Spleen (tissue), 11 donors: ENCODE results near the gene PITPNC1. TPM values are rescaled to one million over a fixed set of nuclear protein-coding genes. Genes with fewer than 3 reads are reported as not detected.
A peak's percentile ranks its signal among the peaks of the same experiment; 100 is the strongest.

ENCODE experiments used
- DNase-seq: peaks from one replicate; pipeline ENCODE4 v3.0.0-alpha.2; 2020
- H3K27ac ChIP-seq, 8 donors: fragments of 200-600 bp; sonication (generic) in 7 of 8; 1 replicate in 4 of 8; 2 replicates in 4 of 8; pipeline versions ENCODE4 v1.5.0 to v1.8.0; 2016 to 2021; ENCODE audit warnings: inconsistent platforms in 4 of 8, mild to moderate bottlenecking in 4 of 8, moderate library complexity in 1 of 8
- H3K27me3 ChIP-seq, 7 donors: fragments of 200-600 bp; sonication (generic) in 6 of 7; replicated peaks in 1 of 7; 1 replicate in 4 of 7; 2 replicates in 3 of 7; pipeline versions ENCODE4 v1.5.0 to v1.8.0; 2016 to 2021; ENCODE audit warnings: inconsistent platforms in 3 of 7, mild to moderate bottlenecking in 1 of 7
- H3K36me3 ChIP-seq, 6 donors: fragments of 200-600 bp; sonication (generic) in 5 of 6; 1 replicate in 4 of 6; 2 replicates in 2 of 6; pipeline versions ENCODE4 v1.5.0 to v1.8.0; 2016 to 2021; ENCODE audit warnings: inconsistent platforms in 2 of 6
- H3K4me1 ChIP-seq, 6 donors: fragments of 200-600 bp; sonication (generic) in 5 of 6; 1 replicate in 3 of 6; 2 replicates in 3 of 6; pipeline versions ENCODE4 v1.5.0 to v1.8.0; 2016 to 2021; ENCODE audit warnings: inconsistent platforms in 3 of 6
- H3K4me3 ChIP-seq, 8 donors: fragments of 200-600 bp; sonication (generic) in 7 of 8; 1 replicate in 4 of 8; 2 replicates in 4 of 8; pipeline versions ENCODE4 v1.5.0 to v1.8.0; 2016 to 2021; ENCODE audit warnings: inconsistent platforms in 4 of 8, mild to moderate bottlenecking in 4 of 8, moderate library complexity in 2 of 8
- H3K9me3 ChIP-seq, 8 donors: fragments of 200-600 bp; sonication (generic) in 7 of 8; 1 replicate in 4 of 8; 2 replicates in 4 of 8; pipeline versions ENCODE4 v1.5.0 to v1.8.0; 2016 to 2021; ENCODE audit warnings: inconsistent platforms in 4 of 8
- CTCF ChIP-seq, 11 experiments: fragments of 200-600 bp in 7 of 11; fragments of 450-650 bp in 4 of 11; sonication (generic) in 4 of 11; IDR thresholded peaks in 8 of 11; conservative IDR thresholded peaks in 3 of 11; 1 replicate in 7 of 11; 2 replicates in 4 of 11; pipeline versions ENCODE4 v1.4.0 to v1.8.0; 2016 to 2021; ENCODE audit warnings: antibody characterized with exemption in 11 of 11, inconsistent platforms in 4 of 11, mild to moderate bottlenecking in 1 of 11
- POLR2A ChIP-seq, 3 donors: fragments of 450-650 bp; IDR thresholded peaks; one replicate each; pipeline ENCODE4 v1.5.1; 2017; ENCODE audit warnings: antibody characterized with exemption in 3 of 3, mild to moderate bottlenecking in 1 of 3
- POLR2AphosphoS5 ChIP-seq, 3 donors: sonication (generic); formaldehyde crosslinking; IDR thresholded peaks; one replicate each; pipeline ENCODE4 v1.5.1; 2017; ENCODE audit warnings: antibody characterized with exemption in 3 of 3
- WGBS, 5 donors: extraction: QIAGEN DNeasy Blood & Tissue Kit in 3 of 5; methylation state at CpG; one replicate each; pipeline versions ENCODE4 v1.1.5 to v1.1.7; 2013 to 2018; 5-methylcytosine and 5-hydroxymethylcytosine counted together
- intact Hi-C: fragments of 100-400 bp; cut with DNase I; formaldehyde crosslinking; loops from one replicate; pipeline ENCODE4 v1.15.0; 2023; ENCODE audit warnings: low total_unique reads
- polyA plus RNA-seq, 3 donors: library from polyadenylated mRNA; stranded (reverse); fragments of 200-250 nt; gene quantifications; one replicate each; pipeline ENCODE4 v1.2.1, GENCODE V29; 2013
- total RNA-seq, 7 donors: library from RNA; depleted of rRNA in 3 of 7; stranded (reverse); fragments of >200 nt in 3 of 7; fragmentation: NEBNext Ultra II Directional in 4 of 7; extraction: Animal tissue kit (Norgen Biotek cat#: 25700) in 4 of 7; gene quantifications; one replicate each; pipeline versions ENCODE4 v1.1.0 to v1.2.1, GENCODE V29; 2016 to 2021
- donor health status: healthy with polysubstance abuse.
- donor health status: DM: no; HTN: no; CAD: no; lungs with moderate emphysema.
- donor health status: DM: no; HTN: no; CAD: no.
- donor health status: Bipolar disorder and iron deficiency.
- donor health status: healthy.
- donor health status: DM: no; HTN: no; CAD: no.
- donor health status: DM: yes; HTN: yes; CAD: no.

PITPNC1 gene
- total and polyA plus RNA-seq, 10 donors = 5.8 to 33.8 (median 18.8) TPM

GRCh38 chr17:67558740-67559380 is 181.8 kb downstream of the PITPNC1 start:
- intact Hi-C loops = no loop called here
- TF ChIP-seq CTCF (IDR thresholded peaks at IDR 0.05 in 8 of 11, conservative IDR thresholded peaks at IDR 0.05 in 3 of 11) (no peak), POLR2A (IDR thresholded peaks at IDR 0.05) (no peak), POLR2AphosphoS5 (IDR thresholded peaks at IDR 0.05) (no peak)
- peaks cover 0 to 10% (median 3%) of the 10 kb centered on the region in 8 donors for H3K9me3 ChIP-seq
- no peaks in the 10 kb centered on the region for H3K27me3 ChIP-seq
- H3K27ac ChIP-seq = no peak overlapping the region
- no peak overlapping the region for H3K4me3 ChIP-seq
- DNase-seq = no peak
- H3K4me1 ChIP-seq = no peaks in the 10 kb centered on the region
- 82 to 94% (median 88%) methylated on average over 5 of the region's 5 CpGs for WGBS, 5 donors
- peaks cover 0 to 10% (median 3%) of the 10 kb centered on the region in 6 donors for H3K36me3 ChIP-seq

- Histone ChIP-seq H3K4me3 (no peak overlapping the region), H3K27ac (no peak overlapping the region), H3K36me3 (peaks cover 0 to 10% (median 3%) of the 10 kb centered on the region in 6 donors), H3K27me3 (no peaks in the 10 kb centered on the region), H3K4me1 (no peaks in the 10 kb centered on the region), H3K9me3 (peaks cover 0 to 10% (median 3%) of the 10 kb centered on the region in 8 donors)
- WGBS, 5 donors = 83 to 90% (median 83%) methylated on average over 10 of the region's 10 CpGs
- DNase-seq = no peak
- peak in 2 of 11 experiments; percentile 18 to 23 for TF ChIP-seq CTCF (IDR thresholded peaks at IDR 0.05 in 8 of 11, conservative IDR thresholded peaks at IDR 0.05 in 3 of 11)
- no peak for TF ChIP-seq POLR2AphosphoS5 (IDR thresholded peaks at IDR 0.05)
- intact Hi-C loops = no loop called here
Observed at GRCh38 chr17:67559381-67559966, 182.4 kb downstream of the PITPNC1 start.

GRCh38 chr17:67562005-67562404 is 184.9 kb downstream of the PITPNC1 start:
- TF ChIP-seq POLR2AphosphoS5 (IDR thresholded peaks at IDR 0.05) (no peak), POLR2A (IDR thresholded peaks at IDR 0.05) (no peak), CTCF (IDR thresholded peaks at IDR 0.05 in 8 of 11, conservative IDR thresholded peaks at IDR 0.05 in 3 of 11) (no peak)
- Histone ChIP-seq H3K4me1 (no peaks in the 10 kb centered on the region), H3K27ac (no peak overlapping the region), H3K36me3 (peaks cover 0 to 5% (median 0%) of the 10 kb centered on the region in 6 donors), H3K27me3 (no peaks in the 10 kb centered on the region), H3K9me3 (peaks cover 0 to 4% (median under 1%) of the 10 kb centered on the region in 8 donors), H3K4me3 (no peak overlapping the region)
- intact Hi-C loops = no loop called here
- WGBS, 5 donors = 89 to 95% (median 91%) methylated on average over 10 of the region's 10 CpGs
- no peak for DNase-seq

GRCh38 chr17:67563692-67564228 is 186.7 kb downstream of the PITPNC1 start:
- Histone ChIP-seq H3K4me3 (no peak overlapping the region), H3K9me3 (no peaks in the 10 kb centered on the region), H3K36me3 (no peaks in the 10 kb centered on the region), H3K4me1 (no peaks in the 10 kb centered on the region), H3K27ac (no peak overlapping the region), H3K27me3 (no peaks in the 10 kb centered on the region)
- intact Hi-C loops = no loop called here
- TF ChIP-seq POLR2A (IDR thresholded peaks at IDR 0.05) (no peak), POLR2AphosphoS5 (IDR thresholded peaks at IDR 0.05) (no peak), CTCF (IDR thresholded peaks at IDR 0.05 in 8 of 11, conservative IDR thresholded peaks at IDR 0.05 in 3 of 11) (no peak)
- DNase-seq = no peak
